Left ventricle myocardium superior (tissue), 1 donor: ENCODE data around the gene SMIM27. TPM values are rescaled to one million over a fixed set of nuclear protein-coding genes. Genes with fewer than 3 reads are reported as not detected.
"Not testable (repeated sequence)": the region's sequence is repeated elsewhere in the genome, so short reads cannot be mapped to it uniquely, and the experiment has no call there.

Source experiments
- ATAC-seq: fragments of 200-7000 bp; cut with Tn5 transposase; one replicate; pipeline ENCODE4 v1.9.1; 2020; ENCODE audit warnings: mild to moderate bottlenecking, moderate library complexity
- DNase-seq: peaks from one replicate; pipeline ENCODE4 v3.0.0-alpha.2; 2020
- intact Hi-C: fragments of 100-400 bp; cut with micrococcal nuclease; formaldehyde crosslinking; loops from one replicate; pipeline ENCODE4 v1.11.0; 2022
- long read RNA-seq: library from polyadenylated mRNA; unstranded; transcript quantifications from one replicate; pipeline ENCODE4 v2.0.0, GENCODE V29; 2021
- total RNA-seq: library from RNA; stranded (reverse); fragmentation: NEBNext Ultra II Directional; extraction: Animal tissue kit (Norgen Biotek cat#: 25700); gene quantifications from one replicate; pipeline ENCODE4 v1.2.1, GENCODE V29; 2021
- donor health status: DM: no; HTN: yes; CAD: no; lungs with severe emphysema.

Gene SMIM27
- 19.1 TPM for total RNA-seq
- long read RNA-seq, partial matches to known transcripts, result 11 of 15 reads
- long read RNA-seq, other reads (novel, unspliced or antisense), result 2 of 15 reads

GRCh38 chr9:32552172-32552872 lies at the start of gene SMIM27, which contains the start of gene TOPORS:
Gene SMIM27 (plus strand): TSS chr9:32552327. CDS start chr9:32552435, 108 bp downstream.
Gene TOPORS (minus strand): TSS chr9:32552586. CDS start chr9:32552436, 150 bp downstream.
- ATAC-seq, result peak; percentile 94
- intact Hi-C loops, result loop anchor here (2.0 kb wide), 1 partner anchor 20 kb away; the partner anchor contains the start of gene NDUFB6
- DNase-seq, result peak; percentile 96

- intact Hi-C loops, result no loop called here
- ATAC-seq (no peak), DNase-seq (no peak)
Observed at GRCh38 chr9:32502464-32502863, 49.7 kb upstream of the SMIM27 start.

- DNase-seq, result no peak
- intact Hi-C loops, result no loop called here
- no peak for ATAC-seq
Observed at GRCh38 chr9:32503008-32503407, 49.1 kb upstream of the SMIM27 start.

- DNase-seq, result no peak
- no peak for ATAC-seq
- intact Hi-C loops, result no loop called here
Observed at GRCh38 chr9:32508728-32509127, 43.4 kb upstream of the SMIM27 start.

- intact Hi-C loops, result no loop called here
- ATAC-seq (no peak), DNase-seq (no peak)
Observed at GRCh38 chr9:32516241-32516640, 35.9 kb upstream of the SMIM27 start.

GRCh38 chr9:32518276-32518675 lies 33.9 kb upstream of the SMIM27 start:
- ATAC-seq (no peak), DNase-seq (no peak)
- intact Hi-C loops, result no loop called here

- ATAC-seq (no peak), DNase-seq (no peak)
- intact Hi-C loops, result no loop called here
Observed at GRCh38 chr9:32523910-32524309, 28.2 kb upstream of the SMIM27 start.

- ATAC-seq, DNase-seq, intact Hi-C loops: not testable (repeated sequence)
Observed at GRCh38 chr9:32524558-32524891, 27.6 kb upstream of the SMIM27 start.

GRCh38 chr9:32524892-32525708 lies 27.0 kb upstream of the SMIM27 start:
- DNase-seq (no peak), ATAC-seq (peak; percentile 42)
- intact Hi-C loops, result no loop called here

GRCh38 chr9:32525709-32526030 lies 26.5 kb upstream of the SMIM27 start:
- DNase-seq (no peak), ATAC-seq (no peak)
- intact Hi-C loops, result no loop called here

- ATAC-seq, result peak; percentile 97
- intact Hi-C loops, result no loop called here
- DNase-seq, result peak; percentile 95
Observed at GRCh38 chr9:32526041-32526706, 26.0 kb upstream of the SMIM27 start, which contains the start of gene RIGI. Gene RIGI (minus strand): TSS chr9:32526196. CDS start chr9:32526166, 30 bp downstream.

GRCh38 chr9:32526707-32527048 lies 25.4 kb upstream of the SMIM27 start:
- ATAC-seq (no peak), DNase-seq (no peak)
- intact Hi-C loops, result no loop called here

- ATAC-seq (no peak), DNase-seq (no peak)
- intact Hi-C loops, result no loop called here
Observed at GRCh38 chr9:32533336-32533735, 18.8 kb upstream of the SMIM27 start.

- ATAC-seq (no peak), DNase-seq (no peak)
- intact Hi-C loops, result no loop called here
Observed at GRCh38 chr9:32533816-32534215, 18.3 kb upstream of the SMIM27 start.

GRCh38 chr9:32543047-32543446 lies 9.1 kb upstream of the SMIM27 start:
- DNase-seq (no peak), ATAC-seq (no peak)
- intact Hi-C loops, result no loop called here

GRCh38 chr9:32545884-32546283 lies 6.2 kb upstream of the SMIM27 start:
- no peak for DNase-seq
- intact Hi-C loops, result no loop called here
- ATAC-seq, result no peak

GRCh38 chr9:32548213-32548612 lies 3.9 kb upstream of the SMIM27 start:
- intact Hi-C loops, DNase-seq: not testable (repeated sequence)

GRCh38 chr9:32550150-32550561 lies 2.0 kb upstream of the SMIM27 start:
- DNase-seq, result no peak
- intact Hi-C loops, result no loop called here
- ATAC-seq, result no peak

More at GRCh38 chr9:32548213-32548612, 3.9 kb upstream of the SMIM27 start:
- not testable (repeated sequence) for ATAC-seq

GRCh38 chr9:32550562-32551275 lies 1.4 kb upstream of the SMIM27 start:
- DNase-seq (peak; percentile 95), ATAC-seq (peak; percentile 89)
- intact Hi-C loops, result no loop called here
